Measurements from ENCODE around the gene YAP1. TPM values are rescaled to one million over a fixed set of nuclear protein-coding genes. Genes with fewer than 3 reads are reported as not detected.

YAP1 gene
- total RNA-seq (2012; rRNA removed) (207 and 251 TPM in 2 replicates), polyA plus RNA-seq (2012; rRNA removed) (116 and 121 TPM in 2 replicates), Bru-seq, nascent RNA (percentile 98 among the genes with signal in this experiment), BruChase-seq, experiment 1, labeled RNA remaining after a 6-hour chase (percentile 97 among the genes with signal in this experiment), BruChase-seq, experiment 2, labeled RNA remaining after a 2-hour chase (percentile 97 among the genes with signal in this experiment)
- 43.6 and 73.6 TPM in 2 replicates for polyA plus RNA-seq (2012; cell fraction: cytosol; rRNA removed)
- polyA plus RNA-seq (2012; cell fraction: nucleus; rRNA removed; ENCODE audit: low replicate concordance) = 55.7 and 77.4 TPM in 2 replicates
- long read RNA-seq, full-length matches to known transcripts = 13 of 42 reads
- long read RNA-seq, partial matches to known transcripts = 4 of 42 reads
- long read RNA-seq, other reads (novel, unspliced or antisense) = 25 of 42 reads

- DNase-seq (peak; percentile 91), ATAC-seq (ENCODE audit: low read depth) (peak; percentile 78)
- Histone ChIP-seq H2AK5ac (ENCODE audit: low read depth, low read length) (peak within 1 kb of the TSS; percentile 86), H3K79me1 (ENCODE audit: low read depth in 1 of 2, low read length in 2 of 2) (peaks cover 0 to 19% of the 10 kb centered on the region in 2 experiments; a peak in 2 of 4 replicates), H3K36me3 (ENCODE audit: control insufficient read depth, insufficient read depth, low read length) (peaks cover 4% of the 10 kb centered on the region; the same call in 1 of the 2 replicates), H3K4me3 (ENCODE audit: insufficient read depth, low read depth, low read length) (peak within 1 kb of the TSS; percentile 89), H3K9me1 (ENCODE audit: insufficient read depth, low read length) (no peaks in the 10 kb centered on the region; the same call in 1 of the 2 replicates), H2AK9ac (replicated peaks; ENCODE audit: low read depth, low read length, poor library complexity) (peak within 1 kb of the TSS; percentile 95), H3K18ac (ENCODE audit: low read depth, low read length) (peak within 1 kb of the TSS; percentile 96), H4K20me1 (ENCODE audit: insufficient read depth, low read length) (peaks cover 5% of the 10 kb centered on the region; the same call in 1 of the 2 replicates), H3K27ac (ENCODE audit: insufficient read depth, low read length) (peak within 1 kb of the TSS; percentile 100), H3K4me1 (ENCODE audit: control insufficient read depth, insufficient read depth, low read length) (peaks cover 7% of the 10 kb centered on the region), H2AFZ (replicated peaks; ENCODE audit: low read length, poor library complexity) (peak within 1 kb of the TSS; percentile 95), H4K91ac (ENCODE audit: insufficient read depth, low read depth, low read length) (peak within 1 kb of the TSS; percentile 85), H3K4ac (ENCODE audit: low read depth, low read length) (peak within 1 kb of the TSS; percentile 96), H2BK20ac (ENCODE audit: low read depth, low read length) (peak within 1 kb of the TSS; percentile 64), H2BK120ac (ENCODE audit: low read depth, low read length) (peak within 1 kb of the TSS; percentile 91), H3K9me3 (ENCODE audit: control insufficient read depth, insufficient read depth, low read length) (no peaks in the 10 kb centered on the region), H2BK5ac (ENCODE audit: low read depth, low read length, poor library complexity, severe bottlenecking) (peak within 1 kb of the TSS; percentile 97), H3K23ac (ENCODE audit: low read depth, low read length) (peak within 1 kb of the TSS; percentile 99), H3K56ac (ENCODE audit: extremely low read depth, insufficient read depth, low read length) (peak within 1 kb of the TSS; percentile 96), H4K8ac (ENCODE audit: low read depth in 2 of 2, low read length in 2 of 2) (peak within 1 kb of the TSS; percentile 55 to 89), H4K5ac (ENCODE audit: low read depth, low read length) (peak within 1 kb of the TSS; percentile 96), H3K27me3 (ENCODE audit: control insufficient read depth, insufficient read depth, low read length) (no peaks in the 10 kb centered on the region), H2BK15ac (ENCODE audit: low read depth, low read length) (peak within 1 kb of the TSS; percentile 85; the same call in 1 of the 3 replicates), H3K9ac (ENCODE audit: low read depth, low read length) (peak within 1 kb of the TSS; percentile 98), H3K4me2 (ENCODE audit: low read depth, low read length) (peak within 1 kb of the TSS; percentile 93), H3K14ac (replicated peaks; ENCODE audit: low read depth, low read length) (peak within 1 kb of the TSS; percentile 98)
- dilution Hi-C loops (cut with HindIII; ENCODE audit: low sequenced_read_pairs, unreplicated experiment) = no loop called here
- CTCF ChIA-PET = no interaction called here
- WGBS, 2 experiments (ENCODE audit: extremely low coverage in 2 of 2, insufficient read length in 1 of 2) = 0% methylated on average over 28 of the region's 104 CpGs; no CpG with 5 or more reads in 1 of the 2 experiments
- in situ Hi-C loops (cut with MboI; ENCODE audit: low sequenced_read_pairs) = no loop called here
- intact Hi-C loops (cut with micrococcal nuclease) = loop anchor here (2.0 to 5.0 kb wide), 5 partner anchors 62 to 247 kb away; partner anchors contain the start of gene BIRC2
- POLR2A ChIA-PET (ENCODE audit: unreplicated experiment) = interaction anchor here (0.5 to 0.6 kb wide), 2 partner anchors 62 to 117 kb away, joined by 3 to 6 read pairs; no protein-coding TSS in a partner anchor
- BruUV-seq (replicated peaks) = TSS peak; percentile 71
- TF ChIP-seq BHLHE40 (IDR thresholded peaks at IDR 0.05; ENCODE audit: low read depth, low read length) = peak; percentile 98
- TF ChIP-seq ELK1 (IDR thresholded peaks at IDR 0.05; ENCODE audit: borderline replicate concordance, low read depth, low read length) = no peak
- TF ChIP-seq, protein P1, sequence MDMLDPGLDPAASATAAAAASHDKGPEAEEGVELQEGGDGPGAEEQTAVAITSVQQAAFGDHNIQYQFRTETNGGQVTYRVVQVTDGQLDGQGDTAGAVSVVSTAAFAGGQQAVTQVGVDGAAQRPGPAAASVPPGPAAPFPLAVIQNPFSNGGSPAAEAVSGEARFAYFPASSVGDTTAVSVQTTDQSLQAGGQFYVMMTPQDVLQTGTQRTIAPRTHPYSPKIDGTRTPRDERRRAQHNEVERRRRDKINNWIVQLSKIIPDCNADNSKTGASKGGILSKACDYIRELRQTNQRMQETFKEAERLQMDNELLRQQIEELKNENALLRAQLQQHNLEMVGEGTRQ (IDR thresholded peaks at IDR 0.05; ENCODE audit: low read depth, low read length) = peak; percentile 92
- peak; percentile 61; the same call in 1 of the 2 replicates for TF ChIP-seq POLR2A (IDR thresholded peaks at IDR 0.05; ENCODE audit: low read depth, low read length)
- no peak for TF ChIP-seq CTCF (conservative IDR thresholded peaks at IDR 0.05; ENCODE audit: low read depth, low read length)
- no peak for TF ChIP-seq MAFK (IDR thresholded peaks at IDR 0.05; ENCODE audit: low read depth, low read length)
- TF ChIP-seq SMC3 (IDR thresholded peaks at IDR 0.05; ENCODE audit: low read depth, low read length) = peak; percentile 26
- TF ChIP-seq CHD1 (IDR thresholded peaks at IDR 0.05; ENCODE audit: low read depth, low read length) = no peak
- TF ChIP-seq RFX5 (IDR thresholded peaks at IDR 0.05; ENCODE audit: low read depth, low read length) = no peak
- TF ChIP-seq CEBPB (IDR thresholded peaks at IDR 0.05; ENCODE audit: low read depth, low read length) = peak; percentile 57; the same call in 1 of the 2 replicates
Observed at GRCh38 chr11:102109896-102110760, at the start of gene YAP1. YAP1 (plus strand) TSS chr11:102110447; CDS start chr11:102110849, 402 bp downstream.
